ENCODE data around the gene HOATZ.

GRCh38 chr11:111565114-111565720 is 50.6 kb downstream of the HOATZ start:
- TF ChIP-seq CTCF (IDR thresholded peaks at IDR 0.05) = peak; percentile 78 to 90 (median 83)
- no peak for TF ChIP-seq POLR2A (IDR thresholded peaks at IDR 0.05)
- peak in 1 of 2 donors; percentile 51 for TF ChIP-seq POLR2AphosphoS5 (IDR thresholded peaks at IDR 0.05; ENCODE audit: insufficient read depth in 1 of 2, low read depth in 1 of 2)

Measured in vagina (tissue), 2 donors.